Brain microvascular endothelial cell (primary cell): ENCODE results near the gene CACNA2D2.

Experiments
- DNase-seq: peaks from one replicate; pipeline ENCODE4 v3.0.0-alpha.2; 2020
- H3K27ac ChIP-seq: fragments of 250-450 bp; sonication (Bioruptor Pico); 2 replicates; pipeline ENCODE4 v1.5.1; 2020; ENCODE audit warnings: mild to moderate bottlenecking, moderate library complexity
- H3K27me3 ChIP-seq: fragments of 250-450 bp; sonication (Bioruptor Pico); replicated peaks from 2 replicates; pipeline ENCODE4 v1.5.1; 2020; ENCODE audit warnings: mild to moderate bottlenecking
- H3K36me3 ChIP-seq: fragments of 250-450 bp; sonication (Bioruptor Pico); replicated peaks from 2 replicates; pipeline ENCODE4 v1.5.1; 2020; ENCODE audit warnings: mild to moderate bottlenecking
- H3K4me3 ChIP-seq: 2 replicates; pipeline ENCODE4 v1.5.1; 2011; ENCODE audit warnings: low read depth, mild to moderate bottlenecking, control low read depth, low read length, moderate library complexity
- in situ Hi-C: cut with HindIII; loops from 2 replicates; pipeline ENCODE4 v1.10.0; 2017; ENCODE audit warnings: low sequenced_read_pairs, low pct_ligation_motif_present
- TF ChIP-seq, protein P1 (sequence below): IDR thresholded peaks from 2 replicates; pipeline ENCODE4 v1.5.1; 2011; ENCODE audit warnings: low read depth, mild to moderate bottlenecking, moderate library complexity, low read length, control low read depth, inconsistent platforms; ENCODE audit errors: missing control alignments

Gene CACNA2D2

DNA sequence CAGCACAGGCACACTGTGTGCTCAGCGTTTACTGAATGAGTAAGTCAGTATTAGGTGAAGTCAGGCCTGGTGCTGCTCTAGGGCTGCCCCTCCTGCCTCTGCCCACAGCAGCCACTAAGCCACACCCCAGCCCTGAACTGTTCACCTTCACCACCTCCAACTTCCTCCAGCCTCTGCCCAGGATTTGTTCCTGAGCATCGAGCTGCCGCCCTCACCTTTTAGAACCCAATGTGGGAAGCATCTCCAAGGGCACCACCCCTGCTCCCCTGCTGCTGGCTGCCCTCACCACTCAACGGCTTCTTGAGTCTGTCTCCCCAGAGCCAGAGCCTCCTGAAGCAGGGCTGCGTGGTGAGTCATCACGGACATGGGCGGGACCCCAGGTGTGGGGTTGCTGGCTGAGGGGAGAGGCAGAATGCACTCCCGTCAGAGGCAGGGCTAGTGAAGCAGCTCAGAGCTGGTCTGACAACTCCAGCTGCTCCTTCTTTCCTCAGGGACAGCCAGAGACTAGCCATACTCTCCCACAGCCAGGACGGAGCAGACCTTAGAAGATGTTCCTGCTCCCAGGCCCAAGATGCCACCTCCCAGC is 186.7 kb downstream of the CACNA2D2 start:
- DNase-seq: no peak
- H3K27me3 ChIP-seq: no peaks in the 10 kb centered on the region

DNA sequence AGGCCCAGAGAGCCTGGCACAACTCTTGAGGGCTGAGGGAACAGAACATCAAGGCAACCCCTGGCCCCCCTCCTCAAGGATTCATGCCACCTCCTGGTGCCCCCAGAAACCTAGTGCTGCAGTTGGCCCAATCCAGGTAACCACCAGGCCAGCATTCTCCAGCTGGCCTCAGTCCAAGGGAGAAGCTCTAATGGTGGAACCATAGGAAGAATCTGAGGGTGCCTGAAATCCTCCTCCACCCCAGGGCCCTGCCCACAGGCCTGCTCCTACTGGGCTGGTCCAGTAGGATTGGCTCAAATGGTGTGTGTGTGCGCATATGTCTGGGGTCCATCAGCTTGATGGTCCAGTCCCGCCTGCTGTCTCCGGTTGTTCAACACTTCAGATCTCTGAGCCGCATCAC is 188.6 kb downstream of the CACNA2D2 start:
- TF ChIP-seq, protein P1, sequence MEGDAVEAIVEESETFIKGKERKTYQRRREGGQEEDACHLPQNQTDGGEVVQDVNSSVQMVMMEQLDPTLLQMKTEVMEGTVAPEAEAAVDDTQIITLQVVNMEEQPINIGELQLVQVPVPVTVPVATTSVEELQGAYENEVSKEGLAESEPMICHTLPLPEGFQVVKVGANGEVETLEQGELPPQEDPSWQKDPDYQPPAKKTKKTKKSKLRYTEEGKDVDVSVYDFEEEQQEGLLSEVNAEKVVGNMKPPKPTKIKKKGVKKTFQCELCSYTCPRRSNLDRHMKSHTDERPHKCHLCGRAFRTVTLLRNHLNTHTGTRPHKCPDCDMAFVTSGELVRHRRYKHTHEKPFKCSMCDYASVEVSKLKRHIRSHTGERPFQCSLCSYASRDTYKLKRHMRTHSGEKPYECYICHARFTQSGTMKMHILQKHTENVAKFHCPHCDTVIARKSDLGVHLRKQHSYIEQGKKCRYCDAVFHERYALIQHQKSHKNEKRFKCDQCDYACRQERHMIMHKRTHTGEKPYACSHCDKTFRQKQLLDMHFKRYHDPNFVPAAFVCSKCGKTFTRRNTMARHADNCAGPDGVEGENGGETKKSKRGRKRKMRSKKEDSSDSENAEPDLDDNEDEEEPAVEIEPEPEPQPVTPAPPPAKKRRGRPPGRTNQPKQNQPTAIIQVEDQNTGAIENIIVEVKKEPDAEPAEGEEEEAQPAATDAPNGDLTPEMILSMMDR: no peak
- Histone ChIP-seq H3K36me3 (peaks cover 9% of the 10 kb centered on the region), H3K4me3 (no peak overlapping the region), H3K27ac (no peak overlapping the region), H3K27me3 (no peaks in the 10 kb centered on the region)
- DNase-seq: no peak
- in situ Hi-C loops: no loop called here

More for the DNA sequence above, 186.7 kb downstream of the CACNA2D2 start:
- Histone ChIP-seq H3K36me3 (peaks cover 9% of the 10 kb centered on the region), H3K4me3 (no peak overlapping the region), H3K27ac (no peak overlapping the region)
- in situ Hi-C loops: no loop called here
- TF ChIP-seq, protein P1: no peak

DNA sequence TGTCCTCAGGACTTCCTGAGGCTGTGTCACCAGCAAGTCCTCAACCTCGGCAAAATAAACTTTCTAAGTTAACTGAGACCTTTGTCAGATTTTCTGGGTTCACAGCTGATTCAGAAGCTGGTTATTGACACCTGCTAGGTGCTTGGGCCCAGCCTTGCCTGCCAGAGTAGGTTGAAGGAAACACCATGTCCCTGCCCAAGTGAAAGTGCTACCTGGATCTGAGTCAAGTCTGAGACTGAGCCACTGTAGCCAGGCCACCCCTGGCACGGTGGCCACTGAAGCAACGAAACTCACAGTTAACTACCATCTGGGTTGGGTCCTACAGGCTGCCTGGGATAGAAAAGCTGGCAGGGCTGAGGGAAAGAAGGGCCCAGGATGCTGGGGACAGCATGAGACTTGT is 189.1 kb downstream of the CACNA2D2 start:
- H3K36me3 ChIP-seq: peaks cover 4% of the 10 kb centered on the region
- in situ Hi-C loops: no loop called here
- TF ChIP-seq, protein P1: no peak
- no peak overlapping the region for H3K27ac ChIP-seq
- no peaks in the 10 kb centered on the region for H3K27me3 ChIP-seq
- no peak for DNase-seq
- H3K4me3 ChIP-seq: no peak overlapping the region
